GM21515 (cell line): ENCODE measurements around the gene TFAP2C.
"Not testable (repeated sequence)": the region's sequence is repeated elsewhere in the genome, so short reads cannot be mapped to it uniquely, and the experiment has no call there.

Source experiments
- ATAC-seq: cut with Tn5 transposase; IDR thresholded peaks from one replicate; pipeline ENCODE4 v1.9.1; 2021; ENCODE audit not compliant: unreplicated experiment

TFAP2C gene

GRCh38 chr20:56614196-56614595 is 14.9 kb upstream of the TFAP2C start:
- no peak for ATAC-seq

GRCh38 chr20:56616716-56617115 is 12.4 kb upstream of the TFAP2C start:
- ATAC-seq, result no peak

GRCh38 chr20:56617489-56617888 is 11.6 kb upstream of the TFAP2C start:
- ATAC-seq, result no peak

GRCh38 chr20:56621730-56622129 is 7.4 kb upstream of the TFAP2C start:
- ATAC-seq, result no peak

GRCh38 chr20:56623930-56624329 is 5.2 kb upstream of the TFAP2C start:
- ATAC-seq, result not testable (repeated sequence)

GRCh38 chr20:56624786-56625681 is 4.1 kb upstream of the TFAP2C start:
- no peak for ATAC-seq

- no peak for ATAC-seq
Observed at GRCh38 chr20:56625837-56626236, 3.3 kb upstream of the TFAP2C start.

- ATAC-seq, result no peak
Observed at GRCh38 chr20:56626367-56627121, 2.6 kb upstream of the TFAP2C start.

- no peak for ATAC-seq
Observed at GRCh38 chr20:56627122-56628014, 1.7 kb upstream of the TFAP2C start.

GRCh38 chr20:56628015-56628872 is 862 bp upstream of the TFAP2C start:
- ATAC-seq, result no peak

- ATAC-seq, result no peak
Observed at GRCh38 chr20:56629464-56630085, 469 bp downstream of the TFAP2C start.

GRCh38 chr20:56630086-56630493 is 984 bp downstream of the TFAP2C start:
- no peak for ATAC-seq

- no peak for ATAC-seq
Observed at GRCh38 chr20:56630506-56631317, 1.6 kb downstream of the TFAP2C start.

GRCh38 chr20:56631318-56631989 is 2.3 kb downstream of the TFAP2C start:
- no peak for ATAC-seq

GRCh38 chr20:56631990-56632327 is 2.9 kb downstream of the TFAP2C start:
- no peak for ATAC-seq

- no peak for ATAC-seq
Observed at GRCh38 chr20:56634307-56634706, 5.2 kb downstream of the TFAP2C start.

GRCh38 chr20:56634735-56635385 is 5.8 kb downstream of the TFAP2C start:
- no peak for ATAC-seq

GRCh38 chr20:56636716-56637115 is 7.6 kb downstream of the TFAP2C start:
- no peak for ATAC-seq
